CD14-positive monocyte (primary cell): ENCODE results near the gene KIF5C. TPM values are rescaled to one million over a fixed set of nuclear protein-coding genes. Genes with fewer than 3 reads are reported as not detected.

Experiments
- DNase-seq, 3 donors: peaks; one replicate each; pipeline ENCODE4 v3.0.0-alpha.2; 2011 to 2022
- H2AFZ ChIP-seq: 2 replicates; pipeline ENCODE4 v1.6.0; 2012; ENCODE audit warnings: mild to moderate bottlenecking, low read depth, low read length, inconsistent platforms; ENCODE audit not compliant: insufficient read depth, poor library complexity, severe bottlenecking
- H3K27ac ChIP-seq, 2 donors: 1 replicate in 1 of 2; 2 replicates in 1 of 2; pipeline ENCODE4 v1.5.1; 2012 to 2013; ENCODE audit warnings: low read length in 2 of 2, control low read depth in 1 of 2, inconsistent platforms in 1 of 2, low read depth in 1 of 2, mild to moderate bottlenecking in 1 of 2
- H3K27me3 ChIP-seq, 2 donors: one replicate each; pipeline versions ENCODE4 v1.6.0 to v1.6.1; 2011 to 2013; ENCODE audit warnings: low read length in 2 of 2; ENCODE audit not compliant: control insufficient read depth in 2 of 2, insufficient read depth in 2 of 2
- H3K36me3 ChIP-seq, 2 donors: replicated peaks in 1 of 2; 1 replicate in 1 of 2; 2 replicates in 1 of 2; pipeline versions ENCODE4 v1.5.1 to v1.6.1; 2012 to 2013; ENCODE audit warnings: low read length in 2 of 2, control low read depth in 1 of 2, inconsistent platforms in 1 of 2, mild to moderate bottlenecking in 1 of 2; ENCODE audit not compliant: insufficient read depth in 2 of 2, control insufficient read depth in 1 of 2
- H3K4me1 ChIP-seq, 2 donors: 1 replicate in 1 of 2; 2 replicates in 1 of 2; pipeline versions ENCODE4 v1.5.1 to v1.6.1; 2012 to 2013; ENCODE audit warnings: low read length in 2 of 2, control low read depth in 1 of 2, inconsistent platforms in 1 of 2, mild to moderate bottlenecking in 1 of 2, moderate library complexity in 1 of 2; ENCODE audit not compliant: insufficient read depth in 2 of 2, control insufficient read depth in 1 of 2
- H3K4me2 ChIP-seq: replicated peaks from 2 replicates; pipeline ENCODE3; 2012; ENCODE audit warnings: low read length, moderate library complexity, mild to moderate bottlenecking; ENCODE audit not compliant: poor library complexity, severe bottlenecking; ENCODE audit errors: extremely low read depth
- H3K4me3 ChIP-seq, 3 experiments: fragments of 200-600 bp in 1 of 3; sonication (generic) in 1 of 3; replicated peaks in 1 of 3; 1 replicate in 2 of 3; 2 replicates in 1 of 3; pipeline ENCODE4 v1.5.1; 2011 to 2013; ENCODE audit warnings: low read length in 3 of 3, mild to moderate bottlenecking in 3 of 3, control low read depth in 2 of 3, low read depth in 2 of 3, inconsistent platforms in 1 of 3, moderate library complexity in 1 of 3
- H3K79me2 ChIP-seq: 2 replicates; pipeline ENCODE4 v1.6.0; 2012; ENCODE audit warnings: mild to moderate bottlenecking, control low read depth, inconsistent platforms, low read length, moderate library complexity; ENCODE audit not compliant: insufficient read depth
- H3K9ac ChIP-seq: 2 replicates; pipeline ENCODE4 v1.6.0; 2017; ENCODE audit warnings: low read length, mild to moderate bottlenecking; ENCODE audit not compliant: insufficient read depth, poor library complexity, severe bottlenecking
- H3K9me3 ChIP-seq, 2 donors: replicated peaks in 1 of 2; 1 replicate in 1 of 2; 2 replicates in 1 of 2; pipeline versions ENCODE4 v1.5.1 to v1.6.1; 2012 to 2013; ENCODE audit warnings: low read length in 2 of 2, control low read depth in 1 of 2; ENCODE audit not compliant: control insufficient read depth in 1 of 2, insufficient read depth in 1 of 2
- H4K20me1 ChIP-seq: 2 replicates; pipeline ENCODE4 v1.6.0; 2012; ENCODE audit warnings: mild to moderate bottlenecking, low read length, control low read depth, moderate library complexity; ENCODE audit not compliant: insufficient read depth
- H3K27ac Mint-ChIP-seq, 7 donors: one replicate each; pipeline ENCODE4 v1.8.0; 2020; ENCODE audit warnings: mild to moderate bottlenecking in 7 of 7, mixed read lengths in 7 of 7, moderate library complexity in 6 of 7, inconsistent platforms in 2 of 7
- H3K27me3 Mint-ChIP-seq, 3 donors: one replicate each; pipeline ENCODE4 v1.8.0; 2021 to 2022; ENCODE audit warnings: low read depth in 3 of 3, mild to moderate bottlenecking in 3 of 3, mixed read lengths in 3 of 3, moderate library complexity in 3 of 3, inconsistent platforms in 1 of 3
- H3K36me3 Mint-ChIP-seq, 2 donors: one replicate each; pipeline ENCODE4 v1.8.0; 2020; ENCODE audit warnings: mixed read lengths in 2 of 2, inconsistent platforms in 1 of 2, mild to moderate bottlenecking in 1 of 2
- H3K4me1 Mint-ChIP-seq: one replicate; pipeline ENCODE4 v1.8.0; 2020; ENCODE audit warnings: mild to moderate bottlenecking, mixed read lengths
- H3K4me3 Mint-ChIP-seq, 2 donors: one replicate each; pipeline ENCODE4 v1.8.0; 2020; ENCODE audit warnings: mild to moderate bottlenecking in 2 of 2, mixed read lengths in 2 of 2, moderate library complexity in 1 of 2
- H3K9me3 Mint-ChIP-seq, 7 donors: one replicate each; pipeline ENCODE4 v1.8.0; 2020 to 2022; ENCODE audit warnings: mixed read lengths in 7 of 7, mild to moderate bottlenecking in 6 of 7, moderate library complexity in 6 of 7, inconsistent platforms in 2 of 7
- WGBS: methylation state at CpG from one replicate; pipeline ENCODE4 v1.1.5; 2013; ENCODE audit warnings: missing lambda C conversion rate; ENCODE audit not compliant: insufficient coverage; 5-methylcytosine and 5-hydroxymethylcytosine counted together
- intact Hi-C, 2 donors: fragments of 100-400 bp; cut with micrococcal nuclease; formaldehyde crosslinking; loops; one replicate each; pipeline versions ENCODE4 v1.15.0 to v1.15.1; 2023
- polyA plus RNA-seq, 3 donors: library from polyadenylated mRNA; depleted of rRNA in 1 of 3; unstranded in 2 of 3; stranded (reverse) in 1 of 3; fragments of 300-500 nt in 2 of 3; fragments of >200 nt in 1 of 3; fragmentation: Illumina TruSeq in 2 of 3; gene quantifications; 1 replicate in 2 of 3; 2 replicates in 1 of 3; pipeline ENCODE4 v1.2.3, GENCODE V29; 2012 to 2021
- TF ChIP-seq, protein P1 (sequence below): fragments of 200-600 bp; IDR thresholded peaks from one replicate; pipeline ENCODE4 v1.8.0; 2022; ENCODE audit warnings: antibody characterized with exemption, mild to moderate bottlenecking

Gene KIF5C
- polyA plus RNA-seq, 3 donors = 0.04 TPM; not detected in 2

DNA sequence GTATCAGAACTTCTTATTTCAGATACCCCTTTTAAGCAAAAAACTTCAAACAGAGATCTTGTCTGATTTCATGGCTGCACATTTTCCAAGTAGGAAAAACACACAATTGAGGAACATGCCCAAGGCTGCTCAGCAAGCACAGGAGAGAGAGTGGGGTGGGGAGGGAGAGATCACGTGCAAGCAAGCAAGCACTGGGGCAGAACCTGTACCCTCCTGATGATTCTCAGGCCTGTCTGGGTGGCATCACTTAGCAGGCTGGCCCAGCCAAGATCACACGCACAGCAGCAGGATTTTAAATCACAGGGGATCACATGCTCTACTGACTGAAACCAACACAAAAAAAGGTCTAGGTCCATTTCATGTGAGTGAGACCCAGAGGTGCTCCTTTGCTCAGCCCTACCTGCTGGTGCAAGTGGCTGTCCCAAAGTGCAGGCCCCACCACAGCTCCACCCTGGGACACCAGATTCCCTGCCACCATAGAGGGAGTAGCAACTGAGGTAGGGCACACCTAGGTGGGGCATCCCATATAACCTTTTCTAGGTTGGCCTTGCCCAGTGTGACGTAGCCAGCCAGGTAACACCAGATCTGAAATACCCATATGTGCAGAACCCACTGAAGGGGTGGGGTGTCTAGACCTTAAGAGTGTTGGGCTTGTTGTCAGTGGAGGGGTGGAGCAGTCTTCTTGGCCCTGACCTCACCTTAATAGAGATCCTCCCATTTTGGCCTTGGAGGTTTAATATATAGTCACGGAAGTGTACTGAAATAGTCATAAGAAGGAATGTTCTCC is 161.7 kb downstream of the KIF5C start:
- Histone ChIP-seq H3K4me2 (no peak overlapping the region), H2AFZ (no peak overlapping the region), H4K20me1 (no peaks in the 10 kb centered on the region), H3K27me3 (peaks cover 23 to 36% of the 10 kb centered on the region in 2 donors), H3K4me1 (peaks cover 0 to 10% of the 10 kb centered on the region in 2 donors), H3K9ac (no peak overlapping the region), H3K36me3 (no peaks in the 10 kb centered on the region), H3K9me3 (peaks cover 0 to 5% of the 10 kb centered on the region in 2 donors), H3K79me2 (no peaks in the 10 kb centered on the region), H3K4me3 (no peak overlapping the region), H3K27ac (no peak overlapping the region)
- WGBS = 93% methylated on average over 2 of the region's 4 CpGs
- peak overlapping the region in 1 of 7 donors; percentile 65 for H3K27ac Mint-ChIP-seq
- H3K9me3 Mint-ChIP-seq = peaks cover 0 to 5% (median 2%) of the 10 kb centered on the region in 7 donors
- H3K36me3 Mint-ChIP-seq = peaks cover 0 to 5% of the 10 kb centered on the region in 2 donors
- peak overlapping the region in 1 of 2 donors; percentile 58 for H3K4me3 Mint-ChIP-seq
- TF ChIP-seq, protein P1, sequence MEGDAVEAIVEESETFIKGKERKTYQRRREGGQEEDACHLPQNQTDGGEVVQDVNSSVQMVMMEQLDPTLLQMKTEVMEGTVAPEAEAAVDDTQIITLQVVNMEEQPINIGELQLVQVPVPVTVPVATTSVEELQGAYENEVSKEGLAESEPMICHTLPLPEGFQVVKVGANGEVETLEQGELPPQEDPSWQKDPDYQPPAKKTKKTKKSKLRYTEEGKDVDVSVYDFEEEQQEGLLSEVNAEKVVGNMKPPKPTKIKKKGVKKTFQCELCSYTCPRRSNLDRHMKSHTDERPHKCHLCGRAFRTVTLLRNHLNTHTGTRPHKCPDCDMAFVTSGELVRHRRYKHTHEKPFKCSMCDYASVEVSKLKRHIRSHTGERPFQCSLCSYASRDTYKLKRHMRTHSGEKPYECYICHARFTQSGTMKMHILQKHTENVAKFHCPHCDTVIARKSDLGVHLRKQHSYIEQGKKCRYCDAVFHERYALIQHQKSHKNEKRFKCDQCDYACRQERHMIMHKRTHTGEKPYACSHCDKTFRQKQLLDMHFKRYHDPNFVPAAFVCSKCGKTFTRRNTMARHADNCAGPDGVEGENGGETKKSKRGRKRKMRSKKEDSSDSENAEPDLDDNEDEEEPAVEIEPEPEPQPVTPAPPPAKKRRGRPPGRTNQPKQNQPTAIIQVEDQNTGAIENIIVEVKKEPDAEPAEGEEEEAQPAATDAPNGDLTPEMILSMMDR = no peak
- intact Hi-C loops = no loop called here
- DNase-seq = no peak
- H3K27me3 Mint-ChIP-seq = peaks cover 42 to 53% (median 49%) of the 10 kb centered on the region in 3 donors
- H3K4me1 Mint-ChIP-seq = peaks cover 16% of the 10 kb centered on the region

DNA sequence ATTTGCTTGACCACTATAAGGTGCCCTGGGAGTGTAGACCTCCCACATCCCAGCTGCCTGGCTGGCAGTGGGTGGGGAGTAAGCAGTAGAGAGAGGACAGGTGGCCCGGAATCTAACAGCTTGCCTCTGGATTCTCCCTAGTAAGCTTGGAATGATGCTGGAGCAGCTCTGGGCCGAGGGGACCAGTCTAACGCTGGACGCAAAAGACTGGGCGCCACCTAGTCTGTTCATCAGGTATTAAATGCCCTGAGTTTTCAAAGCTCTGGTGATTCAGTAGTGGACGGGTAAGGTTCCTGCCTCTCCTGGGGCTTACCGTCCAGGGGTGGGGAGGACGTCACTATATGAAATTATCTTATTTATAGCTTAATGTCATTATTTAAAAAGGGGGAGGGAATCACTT is 162.8 kb downstream of the KIF5C start:
- DNase-seq = no peak
- peaks cover 10% of the 10 kb centered on the region for H3K4me1 Mint-ChIP-seq

More for the DNA sequence above, 162.8 kb downstream of the KIF5C start:
- Mint-ChIP-seq H3K36me3 (peaks cover 0 to 5% of the 10 kb centered on the region in 2 donors), H3K27ac (no peak overlapping the region), H3K4me3 (peak overlapping the region in 1 of 2 donors; percentile 59), H3K9me3 (peaks cover 0 to 5% (median 2%) of the 10 kb centered on the region in 7 donors), H3K27me3 (peaks cover 46 to 59% (median 52%) of the 10 kb centered on the region in 3 donors)
- H3K4me3 ChIP-seq = no peak overlapping the region
- H3K27me3 ChIP-seq = peaks cover 23 to 36% of the 10 kb centered on the region in 2 donors
- peaks cover 0 to 5% of the 10 kb centered on the region in 2 donors for H3K9me3 ChIP-seq
- intact Hi-C loops = no loop called here
- H3K9ac ChIP-seq = no peak overlapping the region
- H3K79me2 ChIP-seq = no peaks in the 10 kb centered on the region
- TF ChIP-seq, protein P1 = no peak
- no peak overlapping the region for H2AFZ ChIP-seq
- H3K4me1 ChIP-seq = peaks cover 0 to 10% of the 10 kb centered on the region in 2 donors
- H3K27ac ChIP-seq = no peak overlapping the region
- H3K36me3 ChIP-seq = no peaks in the 10 kb centered on the region
- no peak overlapping the region for H3K4me2 ChIP-seq
- WGBS = 57% methylated on average over 2 of the region's 8 CpGs
- no peaks in the 10 kb centered on the region for H4K20me1 ChIP-seq
